ENCODE measurements around the gene ATP6V1A. TPM values are rescaled to one million over a fixed set of nuclear protein-coding genes. Genes with fewer than 3 reads are reported as not detected.

Gene ATP6V1A
- 10 to 100 TPM; 16.1 to 40.8 (median 19.5) TPM for total RNA-seq
- polyA plus RNA-seq, result 1 to 10 TPM; 7.1 to 7.2 TPM
- long read RNA-seq, donor 1, full-length matches to known transcripts, result 9 of 13 reads
- long read RNA-seq, donor 1, partial matches to known transcripts, result 2 of 13 reads
- long read RNA-seq, donor 1, other reads (novel, unspliced or antisense), result 2 of 13 reads
- long read RNA-seq, donor 2, full-length matches to known transcripts, result 11 of 17 reads
- long read RNA-seq, donor 2, partial matches to known transcripts, result 2 of 17 reads
- long read RNA-seq, donor 2, other reads (novel, unspliced or antisense), result 4 of 17 reads
- long read RNA-seq, donor 3, full-length matches to known transcripts, result 30 of 46 reads
- long read RNA-seq, donor 3, partial matches to known transcripts, result 6 of 46 reads
- long read RNA-seq, donor 3, other reads (novel, unspliced or antisense), result 10 of 46 reads

DNA sequence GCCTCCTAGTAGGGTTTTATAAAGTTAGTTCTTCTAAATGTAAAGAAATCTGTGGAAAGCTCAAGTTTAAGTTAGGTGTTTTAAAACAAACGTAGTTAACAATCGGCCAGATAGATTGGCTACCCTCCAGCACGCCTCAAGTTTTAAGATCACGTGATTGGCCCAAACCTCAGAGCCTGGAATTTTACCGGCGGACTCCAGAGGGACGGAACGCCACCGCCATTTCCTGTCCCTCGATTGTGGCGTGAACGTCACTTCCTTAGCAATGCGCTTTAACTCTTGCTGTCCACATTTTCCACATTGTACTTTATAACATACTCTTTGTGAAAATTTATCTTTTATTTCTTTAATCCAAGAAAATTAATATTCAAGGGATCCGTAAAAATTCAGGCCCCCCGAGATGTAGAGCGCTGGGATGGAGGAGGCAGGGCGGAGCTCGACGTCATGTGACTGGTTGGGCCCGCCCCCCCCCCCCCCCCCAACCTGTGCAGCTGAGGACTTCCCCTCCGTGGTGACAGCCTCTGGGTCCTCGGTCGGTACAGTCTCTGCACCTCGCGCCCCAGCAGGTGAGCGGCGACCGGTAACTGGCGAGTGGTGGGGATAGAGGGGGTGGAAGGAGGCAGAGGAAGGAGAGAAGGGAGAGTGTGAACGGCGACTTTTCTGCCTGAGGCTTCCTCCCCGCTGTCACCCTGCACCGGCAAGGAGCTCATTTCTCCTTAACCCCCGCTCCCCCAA, at the start of gene ATP6V1A:
Gene ATP6V1A, plus strand, starts transcription at position 488 of the 735 bp plus-strand sequence. CDS start 31,719 bp downstream, outside the sequence.
- TF ChIP-seq, protein P1, sequence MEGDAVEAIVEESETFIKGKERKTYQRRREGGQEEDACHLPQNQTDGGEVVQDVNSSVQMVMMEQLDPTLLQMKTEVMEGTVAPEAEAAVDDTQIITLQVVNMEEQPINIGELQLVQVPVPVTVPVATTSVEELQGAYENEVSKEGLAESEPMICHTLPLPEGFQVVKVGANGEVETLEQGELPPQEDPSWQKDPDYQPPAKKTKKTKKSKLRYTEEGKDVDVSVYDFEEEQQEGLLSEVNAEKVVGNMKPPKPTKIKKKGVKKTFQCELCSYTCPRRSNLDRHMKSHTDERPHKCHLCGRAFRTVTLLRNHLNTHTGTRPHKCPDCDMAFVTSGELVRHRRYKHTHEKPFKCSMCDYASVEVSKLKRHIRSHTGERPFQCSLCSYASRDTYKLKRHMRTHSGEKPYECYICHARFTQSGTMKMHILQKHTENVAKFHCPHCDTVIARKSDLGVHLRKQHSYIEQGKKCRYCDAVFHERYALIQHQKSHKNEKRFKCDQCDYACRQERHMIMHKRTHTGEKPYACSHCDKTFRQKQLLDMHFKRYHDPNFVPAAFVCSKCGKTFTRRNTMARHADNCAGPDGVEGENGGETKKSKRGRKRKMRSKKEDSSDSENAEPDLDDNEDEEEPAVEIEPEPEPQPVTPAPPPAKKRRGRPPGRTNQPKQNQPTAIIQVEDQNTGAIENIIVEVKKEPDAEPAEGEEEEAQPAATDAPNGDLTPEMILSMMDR (IDR thresholded peaks at IDR 0.05), result no peak
- Histone ChIP-seq H3K4me1 (peaks cover 3 to 74% (median 48%) of the 10 kb centered on the region in 9 donors), H3K9me3 (no peaks in the 10 kb centered on the region), H3K36me3 (no peaks in the 10 kb centered on the region), H3K4me3 (peak within 1 kb of the TSS; percentile 71 to 97 (median 86)), H3K27ac (peak within 1 kb of the TSS; percentile 90 to 100 (median 99)), H3K27me3 (no peaks in the 10 kb centered on the region)
- ATAC-seq (peak; percentile 80 to 92 (median 86)), DNase-seq (peak; percentile 82 to 93)
- intact Hi-C loops (cut with DNase I), result loop anchor here in 7 of 10 donors (1.0 to 10.0 kb wide), 8 partner anchors 36 to 311 kb away; partner anchors contain the start of genes USF3 (in 5 of the 7), CCDC191 (in 2 of the 7), QTRT2 (in 2 of the 7) and GRAMD1C (in 1 of the 7)
- WGBS, 2 donors, result 0% methylated on average over 34 of the region's 34 CpGs

DNA sequence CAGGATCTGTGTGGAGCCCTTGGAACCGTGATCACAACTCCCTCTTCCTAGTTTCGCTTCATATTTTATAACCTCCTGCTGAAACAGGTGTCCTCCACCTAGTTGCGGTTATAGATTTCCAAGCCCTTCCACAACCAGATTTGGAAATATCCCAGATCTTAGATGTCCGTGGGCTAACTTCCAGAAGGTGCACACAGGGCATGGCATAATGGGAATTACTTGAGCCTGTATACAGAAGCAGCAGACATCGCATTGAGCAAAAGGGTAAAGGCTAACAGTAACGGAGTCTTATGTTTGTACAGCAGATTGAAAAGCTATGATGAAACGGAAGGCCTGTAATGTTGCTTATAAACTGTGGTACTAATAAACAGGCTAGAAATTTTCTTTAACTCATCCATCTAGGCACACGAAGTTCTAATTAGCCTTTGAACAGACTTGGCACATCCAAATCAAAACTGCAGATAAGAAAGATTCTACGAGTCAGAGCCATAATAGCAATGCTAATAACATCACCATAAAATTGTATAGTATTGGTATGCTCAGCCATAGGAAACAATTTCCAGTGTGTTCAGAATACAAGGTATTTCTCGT, 49.2 kb upstream of the ATP6V1A start:
- ATAC-seq (peak in 3 of 8 donors; percentile 2 to 21 (median 6)), DNase-seq (peak in 1 of 2 donors; percentile 8)
- no peaks in the 10 kb centered on the region for H3K27me3 ChIP-seq
- H3K4me1 ChIP-seq, result peaks cover 0 to 49% (median 35%) of the 10 kb centered on the region in 9 donors
- TF ChIP-seq, protein P1 (IDR thresholded peaks at IDR 0.05), result no peak
- intact Hi-C loops (cut with DNase I), result loop anchor here in 3 of 10 donors (5.0 kb wide), 1 partner anchor 50 kb away; the partner anchor contains the start of genes ATP6V1A (in 3 of the 3) and NAA50 (in 3 of the 3)
- no peaks in the 10 kb centered on the region for H3K36me3 ChIP-seq
- no peaks in the 10 kb centered on the region for H3K9me3 ChIP-seq
- H3K27ac ChIP-seq, result peak overlapping the region; percentile 35 to 100 (median 99)
- 9 to 11% methylated on average over 10 of the region's 10 CpGs for WGBS, 2 donors
- H3K4me3 ChIP-seq, result peak overlapping the region; percentile 43 to 99 (median 89)

DNA sequence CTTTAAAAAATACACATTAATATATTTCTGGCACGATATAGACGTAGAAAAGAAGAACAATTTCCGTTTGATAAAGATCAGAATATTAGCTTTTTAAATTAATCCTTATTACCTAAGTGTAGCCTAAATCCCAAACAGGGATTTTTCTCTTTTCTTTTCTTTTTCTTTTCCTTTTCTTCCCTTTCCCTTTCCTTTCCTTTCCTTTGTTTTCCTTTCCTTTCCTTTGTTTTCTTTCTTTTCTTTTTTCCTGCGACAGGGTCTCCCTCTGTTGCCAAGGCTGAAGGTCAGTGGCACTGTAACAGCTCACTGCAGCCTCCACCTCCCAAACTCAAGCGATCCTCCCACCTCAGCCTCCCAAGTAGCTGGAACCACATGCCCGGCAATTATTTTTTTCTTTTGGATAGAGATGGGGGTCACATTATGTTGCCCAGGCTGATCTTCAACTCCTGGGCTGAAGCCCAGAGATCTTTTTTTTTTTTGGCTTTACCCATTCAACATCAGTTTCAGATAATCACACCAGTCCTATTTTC, 48.6 kb upstream of the ATP6V1A start:
- peak overlapping the region in 8 of 10 donors; percentile 89 to 100 (median 100) for H3K27ac ChIP-seq

More for the DNA sequence above, 48.6 kb upstream of the ATP6V1A start:
- intact Hi-C loops (cut with DNase I), result loop anchor here in 3 of 10 donors (5.0 kb wide), 1 partner anchor 49 kb away; the partner anchor contains the start of genes ATP6V1A (in 3 of the 3) and NAA50 (in 3 of the 3)
- DNase-seq, result no peak
- Histone ChIP-seq H3K9me3 (no peaks in the 10 kb centered on the region), H3K4me1 (peaks cover 0 to 43% (median 35%) of the 10 kb centered on the region in 9 donors), H3K27me3 (no peaks in the 10 kb centered on the region), H3K4me3 (peak overlapping the region in 5 of 10 donors; percentile 43 to 90 (median 89)), H3K36me3 (no peaks in the 10 kb centered on the region)
- 76 to 85% methylated on average over 6 of the region's 6 CpGs for WGBS, 2 donors
- no peak for ATAC-seq
- TF ChIP-seq, protein P1 (IDR thresholded peaks at IDR 0.05), result no peak

Data from heart right ventricle (tissue), 16 donors.